Liver (tissue), 9 donors: ENCODE data around the gene ABCC3. TPM values are rescaled to one million over a fixed set of nuclear protein-coding genes. Genes with fewer than 3 reads are reported as not detected.

ENCODE experiments used
- DNase-seq: peaks from one replicate; pipeline ENCODE4 v3.0.0-alpha.2; 2017; ENCODE audit warnings: low spot score
- H3K27ac ChIP-seq, 2 donors: one replicate each; pipeline ENCODE4 v1.7.0; 2013; ENCODE audit warnings: inconsistent platforms in 2 of 2, low read length in 2 of 2, control low read depth in 1 of 2, low read depth in 1 of 2, mild to moderate bottlenecking in 1 of 2
- H3K27me3 ChIP-seq, 4 donors: one replicate each; pipeline versions ENCODE4 v1.6.1 to v1.7.0; 2013; ENCODE audit warnings: low read length in 3 of 4, inconsistent platforms in 1 of 4, mild to moderate bottlenecking in 1 of 4, moderate library complexity in 1 of 4; ENCODE audit not compliant: control insufficient read depth in 4 of 4, insufficient read depth in 4 of 4
- H3K36me3 ChIP-seq, 4 donors: one replicate each; pipeline versions ENCODE4 v1.6.1 to v1.7.0; 2013; ENCODE audit warnings: low read length in 3 of 4, mild to moderate bottlenecking in 3 of 4, low read depth in 1 of 4, moderate library complexity in 1 of 4; ENCODE audit not compliant: control insufficient read depth in 4 of 4, insufficient read depth in 3 of 4
- H3K4me1 ChIP-seq, 4 donors: one replicate each; pipeline versions ENCODE4 v1.6.1 to v1.7.0; 2013; ENCODE audit warnings: low read length in 3 of 4, mild to moderate bottlenecking in 3 of 4, moderate library complexity in 1 of 4; ENCODE audit not compliant: control insufficient read depth in 4 of 4, insufficient read depth in 4 of 4
- H3K4me3 ChIP-seq, 3 donors: one replicate each; pipeline versions ENCODE4 v1.6.1 to v1.7.0; 2013; ENCODE audit warnings: low read length in 3 of 3, control low read depth in 1 of 3, low read depth in 1 of 3, mild to moderate bottlenecking in 1 of 3
- H3K9ac ChIP-seq, 2 donors: one replicate each; pipeline ENCODE4 v1.7.0; 2013; ENCODE audit warnings: low read length in 2 of 2, mild to moderate bottlenecking in 2 of 2, moderate library complexity in 2 of 2, control low read depth in 1 of 2, low read depth in 1 of 2
- H3K9me3 ChIP-seq, 4 donors: one replicate each; pipeline versions ENCODE4 v1.6.1 to v1.7.0; 2013; ENCODE audit warnings: low read length in 3 of 4; ENCODE audit not compliant: control insufficient read depth in 4 of 4
- ATF3 ChIP-seq: IDR thresholded peaks from 2 replicates; pipeline ENCODE4 v1.6.1; 2016; ENCODE audit warnings: antibody characterized with exemption
- CTCF ChIP-seq: fragments of 150-350 bp; IDR thresholded peaks from 2 replicates; pipeline ENCODE4 v1.5.1; 2017; ENCODE audit warnings: improper control_type of control experiment, low read depth, low read length; ENCODE audit not compliant: missing input control
- EGR1 ChIP-seq, 2 donors: IDR thresholded peaks; 2 replicates each; pipeline ENCODE4 v1.6.1; 2016 to 2018; ENCODE audit warnings: antibody characterized with exemption in 2 of 2, low read depth in 2 of 2
- FOXA1 ChIP-seq: IDR thresholded peaks from 2 replicates; pipeline ENCODE4 v1.6.1; 2016; ENCODE audit warnings: antibody characterized with exemption
- FOXA2 ChIP-seq: IDR thresholded peaks from 2 replicates; pipeline ENCODE4 v1.6.1; 2016; ENCODE audit warnings: antibody characterized with exemption
- GABPA ChIP-seq, 2 donors: IDR thresholded peaks in 1 of 2; conservative IDR thresholded peaks in 1 of 2; 2 replicates each; pipeline ENCODE4 v1.6.1; 2016; ENCODE audit warnings: antibody characterized with exemption in 2 of 2, mild to moderate bottlenecking in 1 of 2, moderate library complexity in 1 of 2
- HNF4A ChIP-seq, 2 donors: conservative IDR thresholded peaks; 2 replicates each; pipeline ENCODE4 v1.6.1; 2016; ENCODE audit warnings: antibody characterized with exemption in 2 of 2, mild to moderate bottlenecking in 2 of 2
- HNF4G ChIP-seq: IDR thresholded peaks from 2 replicates; pipeline ENCODE4 v1.6.1; 2016; ENCODE audit warnings: antibody characterized with exemption
- JUND ChIP-seq, 2 donors: IDR thresholded peaks; 2 replicates each; pipeline ENCODE4 v1.6.1; 2016; ENCODE audit warnings: antibody characterized with exemption in 2 of 2
- MAX ChIP-seq: IDR thresholded peaks from 2 replicates; pipeline ENCODE4 v1.6.1; 2016; ENCODE audit warnings: antibody characterized with exemption
- NR2F2 ChIP-seq: IDR thresholded peaks from 2 replicates; pipeline ENCODE4 v1.6.1; 2016; ENCODE audit warnings: antibody characterized with exemption
- RAD21 ChIP-seq, 2 donors: IDR thresholded peaks; 2 replicates each; pipeline ENCODE4 v1.6.1; 2016; ENCODE audit warnings: antibody characterized with exemption in 2 of 2, mild to moderate bottlenecking in 2 of 2
- REST ChIP-seq: IDR thresholded peaks from 2 replicates; pipeline ENCODE4 v1.6.1; 2016; ENCODE audit warnings: antibody characterized with exemption, mild to moderate bottlenecking
- RXRA ChIP-seq, 2 donors: IDR thresholded peaks; 2 replicates each; pipeline ENCODE4 v1.6.1; 2017 to 2018; ENCODE audit warnings: antibody characterized with exemption in 2 of 2, mild to moderate bottlenecking in 1 of 2
- SP1 ChIP-seq: IDR thresholded peaks from 2 replicates; pipeline ENCODE4 v1.6.1; 2018; ENCODE audit warnings: antibody characterized with exemption, mild to moderate bottlenecking
- TAF1 ChIP-seq: conservative IDR thresholded peaks from 2 replicates; pipeline ENCODE4 v1.6.1; 2016; ENCODE audit warnings: antibody characterized with exemption, mild to moderate bottlenecking
- YY1 ChIP-seq: IDR thresholded peaks from 2 replicates; pipeline ENCODE4 v1.6.1; 2016; ENCODE audit warnings: antibody characterized with exemption, mild to moderate bottlenecking
- ZBTB33 ChIP-seq: IDR thresholded peaks from 2 replicates; pipeline ENCODE4 v1.6.1; 2016; ENCODE audit warnings: antibody characterized with exemption
- WGBS: extraction: QIAGEN DNeasy Blood & Tissue Kit; methylation state at CpG from one replicate; pipeline ENCODE4 v1.1.7; 2013; 5-methylcytosine and 5-hydroxymethylcytosine counted together
- polyA plus RNA-seq, 2 donors: library from polyadenylated mRNA; stranded (reverse) in 1 of 2; unstranded in 1 of 2; fragments of 200-250 nt in 1 of 2; fragments of >200 nt in 1 of 2; fragmentation: Nextera tagmentation in 1 of 2; extraction: Ambion mirVana in 1 of 2; gene quantifications; one replicate each; pipeline versions ENCODE4 v1.2.1 to v1.2.3, GENCODE V29; 2013 to 2015
- total RNA-seq, 2 donors: library from RNA; depleted of rRNA; stranded (reverse); fragments of >200 nt; gene quantifications; one replicate each; pipeline ENCODE4 v1.2.3, GENCODE V29; 2014
- donor health status: healthy.
- donor health status: healthy.
- donor health status: healthy.
- donor health status: healthy.
- donor health status: healthy.

The ABCC3 gene
- total and polyA plus RNA-seq, 4 donors: 10.5 to 197 (median 80.5) TPM

- H3K27me3 ChIP-seq: no peaks in the 10 kb centered on the region
- 41% methylated on average over 11 of the region's 11 CpGs for WGBS
- H3K36me3 ChIP-seq: peaks cover 0 to 6% (median under 1%) of the 10 kb centered on the region in 4 donors
- H3K4me3 ChIP-seq: no peak overlapping the region
- H3K4me1 ChIP-seq: peaks cover 28 to 67% (median 47%) of the 10 kb centered on the region in 4 donors
- H3K9ac ChIP-seq: peak overlapping the region in 1 of 2 donors; percentile 17
- TF ChIP-seq RXRA (IDR thresholded peaks at IDR 0.05): peak; percentile 64 to 66
- TF ChIP-seq FOXA1: no peak
- TF ChIP-seq REST: no peak
- no peak for TF ChIP-seq EGR1 (IDR thresholded peaks at IDR 0.05; ENCODE audit: low read depth in 2 of 2)
- peak; percentile 35 to 58 for TF ChIP-seq HNF4A (conservative IDR thresholded peaks at IDR 0.05)
- TF ChIP-seq CTCF: no peak
- peak; percentile 20 for TF ChIP-seq YY1
- TF ChIP-seq ATF3: no peak
- TF ChIP-seq HNF4G: no peak
- peak in 1 of 2 donors; percentile 32 for TF ChIP-seq RAD21 (IDR thresholded peaks at IDR 0.05)
- no peak for TF ChIP-seq ZBTB33
- no peak for TF ChIP-seq TAF1
- peak in 1 of 2 donors; percentile 66 for TF ChIP-seq GABPA (IDR thresholded peaks at IDR 0.05 in 1 of 2, conservative IDR thresholded peaks at IDR 0.05 in 1 of 2)
- TF ChIP-seq SP1: peak; percentile 33
- TF ChIP-seq FOXA2: no peak
- TF ChIP-seq NR2F2: peak; percentile 51
- no peak for TF ChIP-seq JUND (IDR thresholded peaks at IDR 0.05)
- peak; percentile 7 for TF ChIP-seq MAX
- DNase-seq: no peak
- H3K27ac ChIP-seq: peak overlapping the region; percentile 79 to 94
- H3K9me3 ChIP-seq: no peaks in the 10 kb centered on the region
Measured at GRCh38 chr17:50660042-50660886, 25.6 kb downstream of the ABCC3 start.
